SU-DHL-6 (cell line): ENCODE results near the gene KRTAP3-2.

Experiments
- EZH2phosphoT487 ChIP-seq: fragments of 200-600 bp; sonication (generic), shearing (Covaris generic); conservative IDR thresholded peaks from 2 replicates; pipeline ENCODE4 v1.6.1; 2018; ENCODE audit warnings: mild to moderate bottlenecking, antibody characterized with exemption, low read length, moderate library complexity, mixed read lengths
- TF ChIP-seq, protein P1 (sequence below): fragments of 200-600 bp; sonication (generic); IDR thresholded peaks from one replicate; pipeline ENCODE4 v1.5.1; 2017; ENCODE audit warnings: antibody characterized with exemption, mild to moderate bottlenecking, low read length, moderate library complexity; ENCODE audit not compliant: insufficient read depth, poor library complexity, severe bottlenecking

DNA sequence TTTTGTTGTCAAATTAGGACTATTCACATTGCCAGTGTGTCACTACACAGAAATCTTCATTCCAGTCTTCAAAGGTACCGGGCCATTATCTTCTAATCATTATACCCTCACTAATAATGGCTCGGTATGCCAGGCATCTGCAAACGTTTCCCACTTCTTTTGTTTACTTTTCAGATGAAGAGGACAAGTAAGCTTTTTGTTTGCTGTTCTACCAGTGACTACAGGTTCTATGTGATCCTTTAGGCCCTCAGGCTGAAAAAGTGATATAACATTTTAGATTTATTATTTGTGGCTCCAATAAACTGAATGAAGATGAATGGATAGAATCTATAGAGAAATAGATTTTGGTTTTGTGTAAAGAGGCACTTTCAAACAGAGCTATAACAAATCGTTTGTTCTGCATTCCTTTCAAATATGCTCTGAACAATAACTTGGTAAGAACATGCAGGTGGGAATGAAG lies 9.6 kb upstream of the KRTAP3-2 start:
- TF ChIP-seq, protein P1, sequence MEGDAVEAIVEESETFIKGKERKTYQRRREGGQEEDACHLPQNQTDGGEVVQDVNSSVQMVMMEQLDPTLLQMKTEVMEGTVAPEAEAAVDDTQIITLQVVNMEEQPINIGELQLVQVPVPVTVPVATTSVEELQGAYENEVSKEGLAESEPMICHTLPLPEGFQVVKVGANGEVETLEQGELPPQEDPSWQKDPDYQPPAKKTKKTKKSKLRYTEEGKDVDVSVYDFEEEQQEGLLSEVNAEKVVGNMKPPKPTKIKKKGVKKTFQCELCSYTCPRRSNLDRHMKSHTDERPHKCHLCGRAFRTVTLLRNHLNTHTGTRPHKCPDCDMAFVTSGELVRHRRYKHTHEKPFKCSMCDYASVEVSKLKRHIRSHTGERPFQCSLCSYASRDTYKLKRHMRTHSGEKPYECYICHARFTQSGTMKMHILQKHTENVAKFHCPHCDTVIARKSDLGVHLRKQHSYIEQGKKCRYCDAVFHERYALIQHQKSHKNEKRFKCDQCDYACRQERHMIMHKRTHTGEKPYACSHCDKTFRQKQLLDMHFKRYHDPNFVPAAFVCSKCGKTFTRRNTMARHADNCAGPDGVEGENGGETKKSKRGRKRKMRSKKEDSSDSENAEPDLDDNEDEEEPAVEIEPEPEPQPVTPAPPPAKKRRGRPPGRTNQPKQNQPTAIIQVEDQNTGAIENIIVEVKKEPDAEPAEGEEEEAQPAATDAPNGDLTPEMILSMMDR = no peak
- TF ChIP-seq EZH2phosphoT487 = no peak
